NOMO-1 treated with DMSO at 0.1 percent for 48 hours (cell line): Measurements from ENCODE around the gene WDR88.
A peak's percentile ranks its signal among the peaks of the same experiment; 100 is the strongest.
"Not testable (repeated sequence)": the region's sequence is repeated elsewhere in the genome, so short reads cannot be mapped to it uniquely, and the experiment has no call there.

Experiments
- DNase-seq: peaks from one replicate; lab custom pipeline; 2025; ENCODE audit not compliant: unreplicated experiment; lab: John Stamatoyannopoulos, UW

The WDR88 gene

GRCh38 chr19:33168528-33168927 lies 36.6 kb downstream of the WDR88 start:
- DNase-seq: no peak

DNA sequence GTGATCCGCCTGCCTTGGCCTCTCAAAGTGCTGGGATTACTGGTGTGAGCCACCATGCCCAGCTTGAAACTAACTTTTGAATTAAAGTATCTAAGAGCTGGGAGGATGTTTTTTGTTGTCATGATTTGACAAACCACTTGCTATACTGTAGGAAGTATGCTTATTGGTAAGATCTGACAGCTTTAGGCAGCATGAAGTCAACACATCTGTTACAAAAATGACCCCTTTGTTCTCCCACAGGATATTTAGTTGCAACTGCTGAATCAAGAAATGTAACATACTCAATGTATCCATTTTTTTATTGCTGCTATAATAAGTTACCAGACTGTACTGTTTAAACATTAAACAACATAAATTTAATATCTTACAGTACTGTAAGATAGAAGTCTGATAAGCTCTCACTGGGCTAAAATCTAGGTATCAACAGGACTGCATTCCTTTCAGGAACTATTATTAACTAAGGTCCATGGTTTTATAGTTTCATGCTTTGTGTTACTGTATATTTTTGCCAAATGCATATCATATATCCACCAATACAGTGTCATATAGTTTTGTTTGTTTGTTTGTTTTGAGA lies 39.4 kb downstream of the WDR88 start:
- no peak for DNase-seq

DNA sequence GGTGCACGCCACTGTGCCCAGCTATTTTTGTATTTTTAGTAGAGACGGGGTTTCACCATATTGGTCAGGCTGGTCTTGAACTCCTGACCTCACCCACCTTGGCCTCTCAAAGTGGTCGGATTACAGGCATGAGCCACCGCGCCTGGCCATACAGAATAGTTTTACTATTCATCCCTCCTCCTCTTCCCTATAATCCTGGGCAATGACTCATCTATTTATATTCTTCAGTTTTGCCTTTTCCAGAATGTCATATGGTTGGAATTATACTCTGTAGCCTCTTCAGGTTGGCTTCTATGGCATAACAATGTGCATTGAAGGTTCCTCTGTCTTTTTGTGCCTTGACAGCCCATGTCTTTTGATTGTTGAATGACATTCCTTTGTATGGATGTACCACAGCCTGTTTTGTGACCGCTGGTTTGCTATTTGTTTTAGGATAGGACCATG lies 40.0 kb downstream of the WDR88 start:
- DNase-seq: no peak

DNA sequence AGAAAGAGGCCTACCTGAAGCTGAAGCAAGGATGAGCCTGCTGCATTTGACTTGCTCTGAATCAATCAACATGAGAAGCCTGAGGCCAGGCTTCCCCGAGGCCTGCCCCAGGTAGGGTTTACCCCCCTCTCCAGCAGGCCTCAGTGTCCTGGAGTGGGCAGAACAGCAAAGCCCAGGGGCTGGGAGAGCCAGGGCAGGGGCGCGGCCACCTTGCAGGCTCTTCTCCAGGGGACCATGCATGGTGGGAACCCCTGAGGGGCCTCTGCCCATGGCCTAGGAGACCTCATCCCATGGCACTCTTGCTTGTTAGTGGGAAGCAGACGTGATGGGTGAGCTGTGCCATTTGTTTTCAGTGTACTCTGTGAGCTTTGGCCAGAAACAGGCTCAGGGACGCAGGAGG lies 42.3 kb downstream of the WDR88 start:
- no peak for DNase-seq

DNA sequence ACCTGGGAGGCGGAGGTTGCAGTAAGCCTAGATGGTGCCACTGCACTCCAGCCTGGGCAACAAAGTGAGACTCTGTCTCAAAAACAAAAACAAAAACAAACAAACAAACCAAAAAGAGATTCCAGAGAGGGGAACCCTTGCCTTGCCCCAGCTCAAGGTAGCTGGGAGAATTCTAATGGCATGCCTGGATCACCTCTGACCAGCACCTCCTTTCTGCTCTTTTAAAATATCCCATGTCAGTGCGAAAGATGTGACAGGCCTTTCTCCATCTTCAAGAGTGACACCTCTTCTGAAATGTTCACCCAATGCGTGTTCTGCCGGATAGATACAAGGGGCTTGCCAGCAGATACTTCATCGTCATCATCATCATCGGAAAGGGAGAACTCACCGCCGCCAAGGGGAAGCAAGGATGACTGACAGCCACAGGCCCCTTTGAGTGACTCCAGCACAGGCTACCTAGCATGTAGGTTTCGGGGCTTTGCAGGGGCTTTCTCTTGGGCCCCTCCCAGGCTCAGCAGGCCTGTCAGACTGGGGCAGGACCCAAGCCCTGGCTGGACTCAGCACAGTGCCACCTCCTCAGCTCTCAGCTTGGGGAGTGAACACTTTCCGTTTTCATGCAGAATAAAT lies 43.4 kb downstream of the WDR88 start:
- DNase-seq: no peak

- no peak for DNase-seq
Measured at GRCh38 chr19:33175886-33176669, 44.2 kb downstream of the WDR88 start.

DNA sequence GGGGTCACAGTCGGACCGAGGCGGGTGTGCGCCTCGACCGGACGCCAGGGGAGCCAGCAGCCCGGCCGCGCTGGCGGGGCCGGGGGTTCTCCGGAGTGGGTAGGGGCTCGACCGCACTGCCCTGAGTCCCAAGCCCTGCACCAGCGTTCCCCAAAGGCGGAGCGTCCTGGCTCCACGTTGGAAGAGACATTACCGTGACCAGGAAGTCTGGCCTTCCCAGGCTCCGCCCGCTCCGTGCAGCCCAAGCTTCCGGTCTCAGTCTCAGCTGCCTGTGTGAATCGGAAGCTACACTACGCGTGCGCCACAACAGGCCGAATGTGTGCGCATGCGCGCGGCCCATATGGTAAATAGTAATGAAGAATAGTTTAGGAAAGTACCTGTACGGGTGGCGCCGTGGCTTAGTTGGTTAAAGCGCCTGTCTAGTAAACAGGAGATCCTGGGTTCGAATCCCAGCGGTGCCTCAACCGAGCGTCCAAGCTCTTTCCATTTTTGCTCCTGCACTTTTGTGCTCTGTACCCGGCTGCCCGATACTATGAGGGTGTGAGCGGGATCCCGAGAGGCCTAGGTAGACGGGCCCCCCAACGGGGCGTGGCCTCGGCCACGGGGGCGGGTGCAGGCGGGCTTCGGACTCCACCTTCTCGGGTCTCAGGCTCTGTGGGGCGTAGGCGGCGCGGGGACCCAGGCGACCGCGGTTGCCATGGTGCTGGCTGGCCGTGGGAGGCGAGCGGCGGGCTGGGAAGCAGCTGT lies 44.9 kb downstream of the WDR88 start:
- DNase-seq: peak; percentile 99

GRCh38 chr19:33177417-33177979 lies 45.6 kb downstream of the WDR88 start:
- DNase-seq: peak; percentile 77

DNA sequence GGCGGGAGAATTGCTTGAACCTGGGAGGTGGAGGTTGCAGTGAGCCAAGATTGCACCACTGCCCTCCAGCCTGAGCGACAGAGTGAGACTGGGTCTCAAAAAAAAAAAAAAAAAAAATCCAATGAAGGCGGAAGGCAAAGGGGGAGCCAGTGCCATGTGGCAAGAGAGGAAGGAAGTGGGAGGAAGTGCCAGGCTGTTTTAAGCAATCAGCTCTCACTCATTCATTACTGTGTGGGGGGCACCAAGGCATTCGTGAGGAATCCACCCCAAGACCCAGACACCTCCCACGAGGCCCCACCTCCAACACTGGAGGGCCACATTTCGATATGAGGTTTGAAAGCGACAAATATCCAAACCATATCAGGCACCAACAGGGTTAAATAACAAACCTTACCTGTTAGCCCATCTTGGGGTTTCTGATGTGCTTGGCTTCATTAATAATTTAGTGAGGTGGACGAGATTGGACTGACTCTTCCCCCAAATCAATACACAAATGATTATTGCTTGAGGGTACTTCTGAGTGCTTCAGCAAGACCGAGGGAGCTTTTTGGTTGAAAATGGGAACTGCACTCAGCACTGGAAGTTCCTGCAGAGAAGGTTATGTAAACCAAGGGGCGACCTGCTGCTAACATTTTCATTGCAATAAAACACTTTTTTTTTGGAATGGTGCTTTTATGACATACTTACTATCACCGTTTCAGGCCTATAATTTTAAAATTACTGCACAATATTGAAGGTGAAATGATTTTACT lies 54.7 kb downstream of the WDR88 start:
- DNase-seq: peak; percentile 60

GRCh38 chr19:33187183-33187540 lies 55.2 kb downstream of the WDR88 start:
- peak; percentile 58 for DNase-seq

GRCh38 chr19:33189453-33189852 lies 57.5 kb downstream of the WDR88 start:
- no peak for DNase-seq

DNA sequence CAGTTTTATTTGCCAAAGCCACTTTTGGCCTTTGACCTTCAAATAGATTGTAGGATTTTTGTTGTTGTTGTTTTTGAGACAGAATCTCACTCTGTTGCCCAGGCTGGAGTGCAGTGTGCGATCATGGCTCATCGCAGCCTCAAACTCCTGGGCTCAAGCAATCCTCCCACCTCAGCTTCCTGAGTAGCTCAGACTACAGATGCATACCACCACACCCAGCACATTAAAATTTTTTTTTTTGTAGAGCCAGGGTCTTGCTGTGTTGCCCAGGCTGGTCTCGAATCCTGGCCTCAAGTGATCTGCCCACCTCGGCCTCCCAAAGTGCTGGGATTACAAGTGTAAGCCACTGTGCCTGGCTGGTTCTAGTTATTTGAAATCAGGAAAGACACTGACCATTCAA lies 59.2 kb downstream of the WDR88 start:
- DNase-seq: not testable (repeated sequence)

DNA sequence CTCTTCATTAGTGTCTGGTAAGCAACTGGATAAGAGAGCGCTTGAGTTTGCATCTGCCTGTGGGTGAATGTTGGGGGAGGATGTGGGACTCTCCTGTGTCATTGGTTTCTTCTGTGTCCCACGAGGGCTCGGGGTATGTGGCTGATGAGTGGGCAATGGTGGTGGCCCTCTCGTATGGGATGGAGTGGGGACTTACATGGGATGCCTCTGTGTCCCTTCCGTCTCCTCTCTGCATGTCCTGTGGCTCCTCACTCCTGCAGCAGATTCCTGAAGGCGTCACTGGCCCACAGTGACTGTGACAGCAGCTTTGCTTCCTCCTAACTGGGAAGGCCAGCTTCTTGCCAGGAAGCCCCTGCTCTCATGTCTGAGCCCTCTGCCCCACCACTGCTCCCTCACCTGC lies 59.6 kb downstream of the WDR88 start:
- DNase-seq: no peak

- no peak for DNase-seq
Measured at GRCh38 chr19:33192010-33192409, 60.1 kb downstream of the WDR88 start.

DNA sequence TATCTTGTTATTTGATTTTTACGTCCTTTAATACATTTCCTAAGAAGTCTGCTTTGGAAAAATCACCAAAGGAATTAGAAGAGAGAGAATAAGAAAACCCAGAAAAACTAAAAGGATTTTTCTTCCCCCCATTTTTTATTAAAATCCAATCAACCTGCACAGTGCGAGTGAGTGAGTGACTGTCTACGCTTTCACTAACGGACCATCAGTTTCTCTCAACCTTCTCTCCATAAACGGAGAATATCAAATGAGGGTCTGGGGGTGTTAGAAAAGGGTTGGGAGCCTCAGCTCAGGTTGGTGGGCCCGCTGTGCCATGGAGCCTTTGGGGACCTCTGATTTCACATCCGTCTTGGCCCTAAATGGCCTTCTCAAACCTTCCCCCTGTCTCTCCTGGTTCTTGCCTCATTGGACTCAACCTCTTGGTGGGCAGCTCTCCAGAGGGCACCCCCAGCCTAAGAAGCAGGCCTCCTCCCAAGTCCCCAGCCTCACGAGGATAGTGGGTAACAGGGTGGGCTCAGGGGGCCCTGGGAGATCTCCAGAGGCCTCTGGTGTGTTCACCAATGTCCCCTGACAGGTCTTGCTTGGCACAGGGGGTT lies 61.5 kb downstream of the WDR88 start:
- DNase-seq: no peak

DNA sequence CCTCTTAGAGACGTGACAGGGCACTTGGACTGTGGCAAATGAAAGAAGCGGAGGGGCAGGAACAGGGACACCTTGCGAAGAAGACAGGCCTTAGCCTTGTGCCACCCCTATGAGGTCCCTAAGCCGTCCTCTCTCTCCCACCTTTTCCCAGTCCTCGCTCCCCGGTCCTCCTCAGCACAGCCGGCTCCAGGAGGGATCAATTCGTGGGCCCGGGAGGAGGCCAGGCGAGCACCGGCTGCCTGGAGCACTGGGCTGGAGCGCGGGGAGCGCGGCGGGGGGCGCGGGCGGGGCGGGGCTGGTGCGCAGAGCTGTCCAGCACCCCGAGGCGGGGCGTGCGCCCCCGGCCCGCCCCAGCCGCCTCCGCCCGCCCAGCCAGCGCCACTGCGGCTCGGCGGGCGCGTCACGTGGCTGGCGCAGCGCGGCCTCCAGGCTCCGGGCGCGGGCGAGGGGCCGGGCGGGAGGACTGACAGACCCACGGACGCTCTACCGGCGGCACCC lies 62.0 kb downstream of the WDR88 start, which contains the start of gene LRP3:
Gene LRP3, plus strand, starts transcription at position 466 of the 498 bp plus-strand sequence. CDS start 456 bp downstream, outside the sequence.
- no peak for DNase-seq

GRCh38 chr19:33194532-33194885 lies 62.6 kb downstream of the WDR88 start:
- no peak for DNase-seq

DNA sequence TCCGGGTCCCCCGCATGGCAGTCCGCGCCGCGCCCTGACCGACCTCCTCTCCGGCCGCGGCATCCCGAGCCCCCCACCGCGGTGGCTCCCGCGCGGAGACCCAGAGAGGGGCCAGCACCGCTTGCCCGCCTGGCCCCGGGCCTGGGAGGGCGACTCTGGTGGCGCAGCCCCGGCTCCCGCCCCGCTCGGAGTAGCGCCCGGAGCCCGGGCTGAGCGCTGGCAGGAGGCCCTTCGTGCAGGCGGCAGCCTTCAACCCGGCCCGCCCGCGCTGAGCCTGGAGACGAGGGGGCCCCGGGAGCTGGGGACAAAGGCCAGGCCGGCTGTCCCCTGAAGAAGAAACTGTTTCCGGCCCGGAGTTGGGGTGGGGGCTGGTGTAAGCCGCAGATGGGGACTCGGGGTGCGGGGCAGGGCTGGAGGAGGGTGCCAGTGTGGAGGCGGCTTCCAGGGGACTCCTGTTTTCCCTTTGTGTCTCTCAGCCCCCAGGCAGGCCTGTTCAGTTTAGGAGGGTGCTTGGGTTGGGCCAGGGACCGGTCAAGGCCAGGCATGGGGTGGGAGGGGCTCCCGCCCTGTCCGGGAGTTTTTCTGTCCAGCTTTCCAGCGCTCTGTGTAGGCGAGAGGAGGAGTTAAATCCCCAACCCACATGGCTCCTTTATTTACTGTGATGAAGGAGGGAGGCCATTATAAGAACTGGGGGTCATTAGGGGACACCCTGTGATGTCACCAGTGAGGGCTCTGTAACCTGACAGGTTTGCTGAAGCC lies 63.2 kb downstream of the WDR88 start:
- DNase-seq: no peak

DNA sequence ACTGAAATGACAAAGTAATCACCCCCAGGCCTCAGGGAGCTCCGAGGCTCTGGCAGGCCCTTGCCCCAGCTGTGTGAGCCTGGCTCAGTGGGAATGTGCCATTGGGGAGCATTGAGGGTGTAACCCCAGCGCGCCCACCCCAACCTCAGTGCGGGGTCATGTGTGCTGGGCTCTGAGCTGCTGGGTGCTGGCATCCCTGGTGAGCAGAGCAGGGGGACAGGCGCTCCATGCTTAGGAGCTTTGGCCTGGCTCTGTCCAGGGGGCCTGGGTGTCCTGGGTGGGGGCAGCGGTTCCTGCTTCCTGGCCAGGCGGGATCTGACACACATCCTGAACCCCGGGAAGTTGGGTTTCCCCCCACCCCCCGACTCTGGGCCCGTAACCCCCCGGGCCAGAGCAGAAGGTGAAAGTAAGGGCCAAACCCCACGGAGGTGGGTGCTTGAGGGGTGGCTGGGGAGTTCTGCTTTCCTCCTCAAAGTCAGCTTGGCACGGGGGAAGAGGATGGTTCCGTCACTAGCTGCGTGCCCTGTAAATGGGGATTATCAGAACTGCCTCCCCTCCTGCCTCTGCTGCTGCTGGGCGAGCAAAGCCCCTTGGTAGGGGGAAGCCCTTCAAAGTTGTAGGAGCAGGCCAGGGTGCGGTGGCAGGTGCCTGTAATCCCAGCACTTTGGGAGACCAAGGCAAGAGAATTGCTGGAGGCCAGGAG lies 63.9 kb downstream of the WDR88 start:
- DNase-seq: no peak
